ENCODE measurements around the gene UMODL1. TPM values are rescaled to one million over a fixed set of nuclear protein-coding genes. Genes with fewer than 3 reads are reported as not detected.

The UMODL1 gene
- total RNA-seq, 6 donors from 2014 or later = 0.07 to 6.3 (median 0.59) TPM; not detected in 1

DNA sequence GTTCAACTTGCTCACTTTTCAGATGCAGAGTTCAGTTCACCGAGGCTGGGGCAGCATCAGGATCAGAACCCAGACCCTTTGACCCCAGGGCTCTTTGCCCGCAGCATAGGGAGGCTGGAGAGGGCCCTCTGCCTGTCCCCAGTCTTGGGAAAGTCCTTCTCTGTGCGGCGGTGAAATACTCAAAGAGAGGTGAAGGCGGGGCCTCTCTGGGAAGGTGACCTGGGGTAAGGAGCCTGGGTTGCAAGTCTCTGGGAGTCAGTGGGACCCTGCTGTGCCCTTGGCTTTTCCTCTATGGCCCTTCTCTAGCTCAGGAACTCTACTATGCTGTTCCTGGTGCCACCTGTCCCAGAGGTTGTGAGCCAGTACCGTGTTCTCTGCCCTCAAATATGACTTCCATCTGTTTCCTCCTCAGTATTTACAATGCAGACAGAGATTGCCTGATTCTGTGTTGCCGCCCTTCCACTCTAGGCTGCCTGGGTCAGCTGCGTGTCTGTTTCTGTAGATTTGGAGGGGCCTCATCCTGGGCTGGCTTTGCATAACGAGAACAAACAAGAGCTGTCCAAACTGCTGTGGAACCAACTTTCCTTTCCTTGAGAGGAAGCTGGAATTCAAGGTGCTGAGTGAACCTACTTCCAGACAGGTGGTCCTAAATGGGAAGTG is 42.2 kb upstream of the UMODL1 start:
- WGBS, 2 donors = 46 to 68% methylated on average over 4 to 9 of the region's 9 CpGs
- no peak for TF ChIP-seq POLR2A (IDR thresholded peaks at IDR 0.05)
- no peak for TF ChIP-seq CTCF (IDR thresholded peaks at IDR 0.05)
- no peak for TF ChIP-seq EP300 (IDR thresholded peaks at IDR 0.05)
- TF ChIP-seq POLR2AphosphoS5 (IDR thresholded peaks at IDR 0.05) = no peak

GRCh38 chr21:42030311-42030710 is 40.8 kb upstream of the UMODL1 start:
- no peak for TF ChIP-seq POLR2AphosphoS5 (IDR thresholded peaks at IDR 0.05)
- no peak for TF ChIP-seq EP300 (IDR thresholded peaks at IDR 0.05)
- TF ChIP-seq POLR2A (IDR thresholded peaks at IDR 0.05) = no peak
- no peak for TF ChIP-seq CTCF (IDR thresholded peaks at IDR 0.05)
- H3K27ac ChIP-seq = no peak overlapping the region
- 80 to 93% methylated on average over 4 of the region's 4 CpGs for WGBS, 2 donors
- H3K27me3 ChIP-seq = no peaks in the 10 kb centered on the region
- H3K36me3 ChIP-seq = no peaks in the 10 kb centered on the region
- H3K4me3 ChIP-seq = no peak overlapping the region
- no peak for ATAC-seq (ENCODE audit: low FRiP score in 2 of 2)
- no peaks in the 10 kb centered on the region for H3K4me1 ChIP-seq
- H3K9me3 ChIP-seq = no peaks in the 10 kb centered on the region
- no peak for DNase-seq

More for the DNA sequence above, 42.2 kb upstream of the UMODL1 start:
- no peak for DNase-seq
- no peak overlapping the region for H3K4me3 ChIP-seq
- ATAC-seq (ENCODE audit: low FRiP score in 2 of 2) = no peak
- no peaks in the 10 kb centered on the region for H3K36me3 ChIP-seq
- H3K27me3 ChIP-seq = no peaks in the 10 kb centered on the region
- no peak overlapping the region for H3K27ac ChIP-seq
- no peaks in the 10 kb centered on the region for H3K9me3 ChIP-seq
- peaks cover 0 to 8% (median 0%) of the 10 kb centered on the region in 4 donors for H3K4me1 ChIP-seq

GRCh38 chr21:42031241-42031640 is 39.9 kb upstream of the UMODL1 start:
- ATAC-seq (ENCODE audit: low FRiP score in 2 of 2) (no peak), DNase-seq (no peak)
- no peak for TF ChIP-seq EP300 (IDR thresholded peaks at IDR 0.05)
- Histone ChIP-seq H3K27me3 (no peaks in the 10 kb centered on the region), H3K9me3 (no peaks in the 10 kb centered on the region), H3K4me1 (no peaks in the 10 kb centered on the region), H3K4me3 (no peak overlapping the region), H3K27ac (no peak overlapping the region), H3K36me3 (no peaks in the 10 kb centered on the region)
- WGBS, 2 donors = 72 to 85% methylated on average over 9 of the region's 9 CpGs

GRCh38 chr21:42031816-42032215 is 39.3 kb upstream of the UMODL1 start:
- Histone ChIP-seq H3K36me3 (no peaks in the 10 kb centered on the region), H3K4me1 (no peaks in the 10 kb centered on the region), H3K4me3 (no peak overlapping the region), H3K27me3 (no peaks in the 10 kb centered on the region), H3K27ac (no peak overlapping the region), H3K9me3 (no peaks in the 10 kb centered on the region)
- WGBS, 2 donors = 80 to 86% methylated on average over 4 of the region's 4 CpGs
- no peak for TF ChIP-seq POLR2A (IDR thresholded peaks at IDR 0.05)
- TF ChIP-seq EP300 (IDR thresholded peaks at IDR 0.05) = no peak
- no peak for TF ChIP-seq POLR2AphosphoS5 (IDR thresholded peaks at IDR 0.05)
- no peak for TF ChIP-seq CTCF (IDR thresholded peaks at IDR 0.05)
- DNase-seq (no peak), ATAC-seq (ENCODE audit: low FRiP score in 2 of 2) (no peak)

- ATAC-seq (ENCODE audit: low FRiP score in 2 of 2) (no peak), DNase-seq (no peak)
- H3K27me3 ChIP-seq = no peaks in the 10 kb centered on the region
- H3K36me3 ChIP-seq = no peaks in the 10 kb centered on the region
- H3K9me3 ChIP-seq = no peaks in the 10 kb centered on the region
- no peak overlapping the region for H3K4me3 ChIP-seq
- H3K4me1 ChIP-seq = no peaks in the 10 kb centered on the region
- 94 to 100% methylated on average over 1 to 2 of the region's 2 CpGs for WGBS, 2 donors
- H3K27ac ChIP-seq = no peak overlapping the region
- TF ChIP-seq CTCF (IDR thresholded peaks at IDR 0.05) (no peak), POLR2A (IDR thresholded peaks at IDR 0.05) (no peak), EP300 (IDR thresholded peaks at IDR 0.05) (no peak)
These were observed 38.9 kb upstream of the UMODL1 start for GRCh38 chr21:42032266-42032665.
